Lung (tissue), 12 donors: ENCODE results near the gene SIPA1. TPM values are rescaled to one million over a fixed set of nuclear protein-coding genes. Genes with fewer than 3 reads are reported as not detected.

Source experiments
- ATAC-seq: fragments of 200-7000 bp; cut with Tn5 transposase; one replicate; pipeline ENCODE4 v1.9.1; 2020; ENCODE audit warnings: moderate number of reproducible peaks; ENCODE audit not compliant: insufficient read depth, low FRiP score
- DNase-seq, 3 donors: peaks; one replicate each; pipeline ENCODE4 v3.0.0-alpha.2; 2013 to 2017
- H3K27ac ChIP-seq, 2 donors: one replicate each; pipeline ENCODE4 v1.5.1; 2013; ENCODE audit warnings: mild to moderate bottlenecking in 2 of 2, moderate library complexity in 2 of 2, control low read depth in 1 of 2, inconsistent platforms in 1 of 2, low read depth in 1 of 2, low read length in 1 of 2
- H3K27me3 ChIP-seq, 3 donors: one replicate each; pipeline ENCODE4 v1.5.1; 2013; ENCODE audit warnings: low read length in 2 of 3; ENCODE audit not compliant: control insufficient read depth in 3 of 3, insufficient read depth in 3 of 3
- H3K36me3 ChIP-seq, 4 donors: one replicate each; pipeline ENCODE4 v1.5.1; 2013; ENCODE audit warnings: low read length in 4 of 4, mild to moderate bottlenecking in 1 of 4, moderate library complexity in 1 of 4; ENCODE audit not compliant: control insufficient read depth in 4 of 4, insufficient read depth in 4 of 4
- H3K4me1 ChIP-seq, 5 donors: one replicate each; pipeline ENCODE4 v1.5.1; 2013; ENCODE audit warnings: low read length in 5 of 5, mild to moderate bottlenecking in 2 of 5, moderate library complexity in 1 of 5; ENCODE audit not compliant: control insufficient read depth in 5 of 5, insufficient read depth in 5 of 5
- H3K4me3 ChIP-seq: one replicate; pipeline ENCODE4 v1.5.1; 2013; ENCODE audit warnings: mild to moderate bottlenecking, control low read depth, moderate library complexity
- H3K9ac ChIP-seq, 2 donors: one replicate each; pipeline ENCODE4 v1.5.1; 2013; ENCODE audit warnings: low read length in 2 of 2, control low read depth in 1 of 2; ENCODE audit not compliant: insufficient read depth in 1 of 2
- H3K9me3 ChIP-seq, 4 donors: one replicate each; pipeline ENCODE4 v1.5.1; 2013; ENCODE audit warnings: low read length in 3 of 4, mild to moderate bottlenecking in 1 of 4, moderate library complexity in 1 of 4; ENCODE audit not compliant: control insufficient read depth in 4 of 4, insufficient read depth in 3 of 4
- WGBS, 2 donors: extraction: QIAGEN DNeasy Blood & Tissue Kit; methylation state at CpG; one replicate each; pipeline ENCODE4 v1.1.7; 2013; 5-methylcytosine and 5-hydroxymethylcytosine counted together
- polyA plus RNA-seq, 2 donors: library from polyadenylated mRNA; stranded (reverse); fragments of 200-250 nt; gene quantifications; one replicate each; pipeline ENCODE4 v1.2.1, GENCODE V29; 2013
- total RNA-seq, 2 donors: library from RNA; depleted of rRNA in 1 of 2; stranded (reverse); fragments of >200 nt in 1 of 2; gene quantifications; one replicate each; pipeline ENCODE4 v1.2.1, GENCODE V29; 2014 to 2021
- TF ChIP-seq, protein P1 (sequence below): IDR thresholded peaks from 2 replicates; pipeline ENCODE4 v1.5.1; 2012; ENCODE audit warnings: mild to moderate bottlenecking; ENCODE audit errors: control extremely low read depth, extremely low read depth
- donor health status: control.
- donor health status: control.
- donor health status: Bipolar disorder and iron deficiency.
- donor health status: healthy.
- donor health status: DM: yes; HTN: yes; CAD: no.

The SIPA1 gene
- total and polyA plus RNA-seq, 4 donors, result 39.7 to 102 (median 82.8) TPM

DNA sequence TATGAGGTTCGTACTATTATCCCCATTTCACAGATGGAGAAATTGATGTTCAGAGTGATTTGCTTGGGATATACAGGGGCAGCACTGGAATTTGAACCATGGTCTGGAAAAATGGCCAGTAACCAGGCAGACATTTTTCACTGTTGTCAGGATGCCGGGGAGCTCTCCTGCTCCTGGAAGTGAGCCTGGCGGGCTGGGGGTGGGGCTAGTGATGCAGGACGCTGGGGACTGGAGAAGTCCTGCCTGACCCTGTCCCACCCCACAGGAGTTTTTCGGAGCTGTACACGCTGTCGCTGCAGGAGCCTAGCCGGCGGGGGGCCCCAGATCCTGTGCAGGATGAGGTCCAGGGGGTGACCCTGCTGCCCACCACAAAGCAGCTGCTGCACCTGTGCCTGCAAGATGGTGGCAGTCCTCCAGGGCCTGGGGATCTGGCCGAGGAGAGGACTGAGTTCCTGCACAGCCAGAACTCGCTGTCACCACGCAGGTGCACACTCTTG lies 11.1 kb downstream of the SIPA1 start:
- TF ChIP-seq, protein P1, sequence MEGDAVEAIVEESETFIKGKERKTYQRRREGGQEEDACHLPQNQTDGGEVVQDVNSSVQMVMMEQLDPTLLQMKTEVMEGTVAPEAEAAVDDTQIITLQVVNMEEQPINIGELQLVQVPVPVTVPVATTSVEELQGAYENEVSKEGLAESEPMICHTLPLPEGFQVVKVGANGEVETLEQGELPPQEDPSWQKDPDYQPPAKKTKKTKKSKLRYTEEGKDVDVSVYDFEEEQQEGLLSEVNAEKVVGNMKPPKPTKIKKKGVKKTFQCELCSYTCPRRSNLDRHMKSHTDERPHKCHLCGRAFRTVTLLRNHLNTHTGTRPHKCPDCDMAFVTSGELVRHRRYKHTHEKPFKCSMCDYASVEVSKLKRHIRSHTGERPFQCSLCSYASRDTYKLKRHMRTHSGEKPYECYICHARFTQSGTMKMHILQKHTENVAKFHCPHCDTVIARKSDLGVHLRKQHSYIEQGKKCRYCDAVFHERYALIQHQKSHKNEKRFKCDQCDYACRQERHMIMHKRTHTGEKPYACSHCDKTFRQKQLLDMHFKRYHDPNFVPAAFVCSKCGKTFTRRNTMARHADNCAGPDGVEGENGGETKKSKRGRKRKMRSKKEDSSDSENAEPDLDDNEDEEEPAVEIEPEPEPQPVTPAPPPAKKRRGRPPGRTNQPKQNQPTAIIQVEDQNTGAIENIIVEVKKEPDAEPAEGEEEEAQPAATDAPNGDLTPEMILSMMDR, result no peak
- WGBS, 2 donors, result 78 to 81% methylated on average over 12 of the region's 12 CpGs
- Histone ChIP-seq H3K4me3 (no peak overlapping the region), H3K27ac (no peak overlapping the region), H3K9ac (no peak overlapping the region), H3K4me1 (peaks cover 0 to 33% (median 16%) of the 10 kb centered on the region in 5 donors), H3K9me3 (no peaks in the 10 kb centered on the region), H3K27me3 (no peaks in the 10 kb centered on the region), H3K36me3 (peaks cover 0 to 57% (median 8%) of the 10 kb centered on the region in 4 donors)
- no peak for ATAC-seq
- DNase-seq, result peak in 1 of 3 donors; percentile 13

DNA sequence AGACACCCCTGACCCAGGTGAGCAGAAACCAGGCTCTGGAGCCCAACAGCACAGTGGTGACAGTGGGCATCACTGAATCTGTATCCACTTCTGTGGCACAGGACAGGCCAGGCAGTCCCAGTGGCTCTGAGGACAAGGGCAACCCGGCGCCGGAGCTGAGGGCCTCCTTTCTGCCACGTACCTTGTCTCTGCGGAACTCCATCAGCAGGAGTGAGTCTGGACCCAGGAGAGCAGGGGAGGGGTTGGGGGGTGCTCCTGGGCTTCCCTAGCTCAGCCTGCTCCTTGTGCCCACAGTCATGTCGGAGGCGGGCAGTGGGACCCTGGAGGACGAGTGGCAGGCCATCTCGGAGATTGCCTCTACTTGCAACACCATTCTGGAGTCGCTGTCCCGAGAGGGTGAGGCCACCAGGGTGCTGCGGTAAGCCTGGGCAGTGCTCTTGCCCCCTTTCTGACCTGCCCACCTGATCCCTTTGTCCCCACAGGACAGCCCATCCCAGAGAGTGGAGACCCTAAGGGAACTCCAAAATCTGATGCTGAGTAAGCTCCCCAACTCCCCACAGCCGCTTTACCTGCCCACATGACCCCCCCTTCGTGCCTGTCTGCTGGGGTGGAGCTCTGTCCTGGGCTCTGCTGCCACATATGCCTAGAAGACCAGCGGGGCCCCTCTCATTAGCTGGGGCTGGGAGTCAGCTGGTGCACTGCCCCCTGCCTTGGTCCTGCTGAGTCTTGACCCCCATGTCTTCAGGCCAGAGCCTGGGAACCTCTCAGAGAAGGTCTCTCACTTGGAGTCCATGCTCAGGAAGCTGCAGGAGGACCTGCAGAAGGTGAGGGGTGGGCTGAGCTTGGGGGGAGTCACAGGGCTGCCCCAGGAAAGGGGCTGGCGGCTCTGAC lies 12.0 kb downstream of the SIPA1 start:
- H3K4me1 ChIP-seq, result peaks cover 0 to 36% (median 21%) of the 10 kb centered on the region in 5 donors
- H3K27me3 ChIP-seq, result no peaks in the 10 kb centered on the region
- H3K27ac ChIP-seq, result no peak overlapping the region
- ATAC-seq, result no peak
- no peak overlapping the region for H3K9ac ChIP-seq
- TF ChIP-seq, protein P1, result no peak
- H3K4me3 ChIP-seq, result no peak overlapping the region
- H3K36me3 ChIP-seq, result peaks cover 0 to 57% (median 11%) of the 10 kb centered on the region in 4 donors
- no peaks in the 10 kb centered on the region for H3K9me3 ChIP-seq
- peak in 1 of 3 donors; percentile 11 for DNase-seq
- 83 to 93% methylated on average over 16 of the region's 16 CpGs for WGBS, 2 donors

DNA sequence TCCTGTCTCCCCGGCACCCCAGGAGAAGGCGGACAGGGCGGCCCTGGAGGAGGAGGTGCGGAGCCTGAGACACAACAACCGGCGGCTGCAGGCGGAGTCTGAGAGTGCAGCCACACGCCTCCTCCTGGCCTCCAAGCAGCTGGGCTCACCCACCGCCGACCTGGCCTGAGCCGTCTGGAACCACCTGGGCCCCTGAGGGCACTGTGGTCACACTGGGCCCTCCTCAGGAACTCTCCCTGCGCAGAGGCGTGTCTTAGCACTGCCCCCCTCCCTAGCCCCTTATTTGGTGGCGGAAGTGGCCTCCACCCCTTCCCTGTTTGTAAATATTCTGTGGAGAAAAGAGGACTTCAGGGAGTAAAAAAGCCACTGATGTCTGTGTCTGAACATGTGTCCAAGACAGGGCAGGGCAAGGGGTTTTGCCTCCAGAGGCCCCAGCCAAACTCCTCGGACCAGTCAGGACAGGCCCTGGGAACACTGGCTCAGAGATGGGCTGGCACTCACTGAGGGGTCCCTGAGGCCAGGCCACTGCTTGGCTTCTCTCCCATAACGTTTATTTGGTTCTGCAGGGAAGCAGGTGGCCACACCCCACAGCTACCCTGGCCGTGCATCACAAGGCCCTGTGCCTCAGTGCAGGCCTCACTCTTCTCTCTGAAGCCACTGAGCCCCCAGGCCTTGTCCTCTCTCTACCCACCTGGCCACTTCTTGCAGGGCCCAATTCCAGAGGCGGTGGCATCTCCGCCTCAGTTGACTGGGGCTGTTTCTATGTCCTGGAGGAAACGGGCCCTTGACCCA lies 12.8 kb downstream of the SIPA1 start:
- Histone ChIP-seq H3K27me3 (no peaks in the 10 kb centered on the region), H3K27ac (peak overlapping the region in 1 of 2 donors; percentile 95), H3K36me3 (peaks cover 0 to 57% (median 14%) of the 10 kb centered on the region in 4 donors), H3K9ac (no peak overlapping the region), H3K4me3 (no peak overlapping the region), H3K9me3 (no peaks in the 10 kb centered on the region), H3K4me1 (peaks cover 0 to 36% (median 21%) of the 10 kb centered on the region in 5 donors)
- WGBS, 2 donors, result 67 to 68% methylated on average over 12 to 20 of the region's 20 CpGs
- TF ChIP-seq, protein P1, result no peak
- no peak for ATAC-seq
- peak in 1 of 3 donors; percentile 9 for DNase-seq
